Endodermal cell (in vitro differentiated cells): ENCODE measurements around the gene MROH7. TPM values are rescaled to one million over a fixed set of nuclear protein-coding genes. Genes with fewer than 3 reads are reported as not detected.

Source experiments
- DNase-seq: peaks from one replicate; pipeline ENCODE4 v3.0.0-alpha.2; 2017
- H3K27ac ChIP-seq: 2 replicates; pipeline ENCODE4 v1.5.1; 2013; ENCODE audit warnings: mild to moderate bottlenecking, low read depth, low read length, moderate library complexity
- H3K27me3 ChIP-seq: 2 replicates; pipeline ENCODE4 v1.6.1; 2013; ENCODE audit warnings: mild to moderate bottlenecking, low read length, moderate library complexity; ENCODE audit not compliant: insufficient read depth, control insufficient read depth, poor library complexity, severe bottlenecking
- H3K36me3 ChIP-seq: 2 replicates; pipeline ENCODE4 v1.7.0; 2013; ENCODE audit warnings: mild to moderate bottlenecking, low read length, moderate library complexity; ENCODE audit not compliant: control insufficient read depth, insufficient read depth
- H3K4me1 ChIP-seq: one replicate; pipeline ENCODE4 v1.7.0; 2013; ENCODE audit warnings: low read length; ENCODE audit not compliant: control insufficient read depth, insufficient read depth
- H3K4me3 ChIP-seq: 2 replicates; pipeline ENCODE4 v1.5.1; 2013; ENCODE audit warnings: mild to moderate bottlenecking, low read length, moderate library complexity
- H3K9ac ChIP-seq: 2 replicates; pipeline ENCODE4 v1.6.1; 2013; ENCODE audit warnings: mild to moderate bottlenecking, low read length, moderate library complexity; ENCODE audit not compliant: poor library complexity, severe bottlenecking; ENCODE audit errors: extremely low read depth
- H3K9me3 ChIP-seq: 2 replicates; pipeline ENCODE4 v1.6.1; 2013; ENCODE audit warnings: mild to moderate bottlenecking, low read length, moderate library complexity; ENCODE audit not compliant: control insufficient read depth
- H3K27ac Mint-ChIP-seq: 2 replicates; pipeline ENCODE4 v1.8.0; 2020; ENCODE audit warnings: mixed read lengths
- H3K27me3 Mint-ChIP-seq: 2 replicates; pipeline ENCODE4 v1.8.0; 2021; ENCODE audit warnings: mild to moderate bottlenecking, mixed read lengths; ENCODE audit not compliant: insufficient read depth
- H3K36me3 Mint-ChIP-seq: 2 replicates; pipeline ENCODE4 v1.8.0; 2020; ENCODE audit warnings: low read depth, mixed read lengths
- H3K4me1 Mint-ChIP-seq: 2 replicates; pipeline ENCODE4 v1.8.0; 2020; ENCODE audit warnings: mixed read lengths
- H3K4me3 Mint-ChIP-seq: 2 replicates; pipeline ENCODE4 v1.8.0; 2020; ENCODE audit warnings: mild to moderate bottlenecking, moderate library complexity, mixed read lengths
- H3K9me3 Mint-ChIP-seq: 2 replicates; pipeline ENCODE4 v1.8.0; 2020; ENCODE audit warnings: mild to moderate bottlenecking, mixed read lengths
- CTCF ChIP-seq: fragments of 200-600 bp; sonication (generic); conservative IDR thresholded peaks from 2 replicates; pipeline ENCODE4 v1.5.0; 2021; ENCODE audit warnings: antibody characterized with exemption, mild to moderate bottlenecking
- WGBS, 2 experiments: methylation state at CpG; one replicate each; pipeline versions ENCODE4 v1.1.5 to v1.1.7; 2013; ENCODE audit warnings: missing lambda C conversion rate in 2 of 2, mixed read lengths in 1 of 2; ENCODE audit not compliant: insufficient coverage in 1 of 2, insufficient read length in 1 of 2; 5-methylcytosine and 5-hydroxymethylcytosine counted together
- total RNA-seq, 2 donors: library from RNA; stranded (reverse); fragmentation: NEBNext Ultra II Directional in 1 of 2; extraction: Animal tissue kit (Norgen Biotek cat#: 25700) in 1 of 2; gene quantifications; 2 replicates in 1 of 2; 3 replicates in 1 of 2; pipeline ENCODE4 v1.2.1, GENCODE V29; 2021

The MROH7 gene
- total RNA-seq, 2 donors from 2014 or later = 0.46 to 1.4 TPM

- TF ChIP-seq CTCF = no peak
- DNase-seq = no peak
- Histone ChIP-seq H3K36me3 (no peaks in the 10 kb centered on the region), H3K9me3 (no peaks in the 10 kb centered on the region), H3K27ac (no peak overlapping the region), H3K27me3 (peaks cover 5% of the 10 kb centered on the region), H3K4me3 (no peak overlapping the region), H3K4me1 (no peaks in the 10 kb centered on the region), H3K9ac (no peak overlapping the region)
- no peaks in the 10 kb centered on the region for H3K4me1 Mint-ChIP-seq
- H3K27me3 Mint-ChIP-seq = peaks cover 20% of the 10 kb centered on the region
- no peaks in the 10 kb centered on the region for H3K9me3 Mint-ChIP-seq
- no peak overlapping the region for H3K4me3 Mint-ChIP-seq
- 90 to 94% methylated on average over 14 to 15 of the region's 15 CpGs for WGBS, 2 experiments
- no peaks in the 10 kb centered on the region for H3K36me3 Mint-ChIP-seq
- H3K27ac Mint-ChIP-seq = no peak overlapping the region
These were observed 53.6 kb downstream of the MROH7 start for GRCh38 chr1:54695221-54695620.

- Histone ChIP-seq H3K9me3 (no peaks in the 10 kb centered on the region), H3K27me3 (peaks cover 6% of the 10 kb centered on the region), H3K4me3 (no peak overlapping the region), H3K4me1 (no peaks in the 10 kb centered on the region), H3K36me3 (no peaks in the 10 kb centered on the region), H3K9ac (no peak overlapping the region), H3K27ac (no peak overlapping the region)
- Mint-ChIP-seq H3K4me3 (no peak overlapping the region), H3K9me3 (no peaks in the 10 kb centered on the region), H3K27me3 (peaks cover 21% of the 10 kb centered on the region), H3K4me1 (no peaks in the 10 kb centered on the region), H3K27ac (peak overlapping the region; percentile 53), H3K36me3 (no peaks in the 10 kb centered on the region)
- no peak for TF ChIP-seq CTCF
- no peak for DNase-seq
- WGBS, 2 experiments = 91 to 93% methylated on average over 1 of the region's 1 CpG
These were observed 54.2 kb downstream of the MROH7 start for GRCh38 chr1:54695764-54696163.

- no peak for DNase-seq
- Histone ChIP-seq H3K27ac (no peak overlapping the region), H3K9me3 (no peaks in the 10 kb centered on the region), H3K4me1 (no peaks in the 10 kb centered on the region), H3K27me3 (peaks cover 7% of the 10 kb centered on the region), H3K36me3 (no peaks in the 10 kb centered on the region), H3K4me3 (no peak overlapping the region), H3K9ac (no peak overlapping the region)
- Mint-ChIP-seq H3K27me3 (peaks cover 21% of the 10 kb centered on the region), H3K4me1 (no peaks in the 10 kb centered on the region), H3K27ac (no peak overlapping the region), H3K4me3 (no peak overlapping the region), H3K36me3 (no peaks in the 10 kb centered on the region), H3K9me3 (no peaks in the 10 kb centered on the region)
- WGBS, 2 experiments = 90 to 100% methylated on average over 3 of the region's 3 CpGs
- TF ChIP-seq CTCF = no peak
These were observed 54.7 kb downstream of the MROH7 start for GRCh38 chr1:54696262-54696661.
